K562 (cell line): ENCODE measurements around the gene OGFR. TPM values are rescaled to one million over a fixed set of nuclear protein-coding genes. Genes with fewer than 3 reads are reported as not detected.

Experiments
- ATAC-seq: fragments of 200-7000 bp; cut with Tn5 transposase; 3 replicates; pipeline ENCODE4 v1.9.1; 2020; ENCODE audit warnings: moderate library complexity
- BruUV-seq: library from RNA; stranded (reverse); fragments of 400-500 nt; replicated peaks from 2 replicates; lab custom pipeline; 2021; lab: Mats Ljungman, UMichigan
- CTCF ChIA-PET: fragments of 300-600 bp; formaldehyde crosslinking; extraction: SDS; loops from one replicate; lab custom pipeline; 2021; ENCODE audit warnings: low intra/inter-chr PET ratio; lab: Yijun Ruan, JAX
- POLR2A ChIA-PET: fragments of 300-600, 350-650 bp; sonication (Branson Sonifier 250); formaldehyde crosslinking; extraction: SDS; loops from one replicate; lab custom pipeline; 2021; ENCODE audit warnings: antibody characterized with exemption, inconsistent platforms; lab: Yijun Ruan, JAX
- DNase-seq, 4 experiments: peaks; one replicate each; pipeline versions ENCODE4 v3.0.0 to v3.0.0-alpha.2; 2011 to 2018; ENCODE audit warnings: low spot score in 3 of 4, mixed read lengths in 3 of 4; ENCODE audit errors: extremely low read depth in 1 of 4
- FAIRE-seq: peaks from 2 replicates; lab custom pipeline; 2011; peaks lifted over from hg19 to GRCh38; lab: Jason Lieb, UNC
- H2AFZ ChIP-seq: 2 replicates; pipeline ENCODE4 v1.6.0; 2011; ENCODE audit warnings: low read depth, low read length, control low read depth, inconsistent platforms
- H3K27ac ChIP-seq: fragments of 200-600 bp; 3 replicates; pipeline ENCODE4 v1.8.0; 2011; ENCODE audit warnings: low read depth, mild to moderate bottlenecking, control low read depth, inconsistent platforms, low read length, moderate library complexity, mixed read lengths; ENCODE audit errors: extremely low read depth
- H3K27me3 ChIP-seq, 2 experiments: fragments of 300-600 bp in 1 of 2; 2 replicates in 1 of 2; 3 replicates in 1 of 2; pipeline versions ENCODE4 v1.6.0 to v1.8.0; 2011; ENCODE audit warnings: inconsistent platforms in 2 of 2, low read length in 2 of 2, mild to moderate bottlenecking in 1 of 2, mixed read lengths in 1 of 2, moderate library complexity in 1 of 2; ENCODE audit not compliant: control insufficient read depth in 2 of 2, insufficient read depth in 2 of 2
- H3K36me3 ChIP-seq: fragments of 300-600 bp; 3 replicates; pipeline ENCODE4 v1.8.0; 2011; ENCODE audit warnings: mild to moderate bottlenecking, low read length, inconsistent platforms; ENCODE audit not compliant: control insufficient read depth, insufficient read depth
- H3K4me1 ChIP-seq, 2 experiments: fragments of 200-600 bp in 1 of 2; replicated peaks in 1 of 2; 2 replicates in 1 of 2; 3 replicates in 1 of 2; pipeline versions ENCODE4 v1.5.1 to v1.8.0; 2011; ENCODE audit warnings: inconsistent platforms in 2 of 2, low read length in 2 of 2, mild to moderate bottlenecking in 1 of 2, mixed read lengths in 1 of 2, moderate library complexity in 1 of 2; ENCODE audit not compliant: control insufficient read depth in 2 of 2, insufficient read depth in 2 of 2
- H3K4me2 ChIP-seq: 2 replicates; pipeline ENCODE4 v1.6.1; 2011; ENCODE audit warnings: low read length, control low read depth, inconsistent platforms, mixed read lengths; ENCODE audit not compliant: insufficient read depth
- H3K4me3 ChIP-seq: fragments of 200-600 bp; sonication (generic), shearing (Covaris generic); 2 replicates; pipeline ENCODE4 v1.5.1; 2016; ENCODE audit warnings: control low read depth, inconsistent platforms
- H3K79me2 ChIP-seq: fragments of 200-600 bp; 3 replicates; pipeline ENCODE4 v1.8.0; 2011; ENCODE audit warnings: low read length, inconsistent platforms; ENCODE audit not compliant: control insufficient read depth, insufficient read depth
- H3K9ac ChIP-seq, 2 experiments: 2 replicates each; pipeline versions ENCODE4 v1.6.0 to v1.6.1; 2011; ENCODE audit warnings: low read depth in 2 of 2, low read length in 2 of 2, control low read depth in 1 of 2, inconsistent platforms in 1 of 2, mild to moderate bottlenecking in 1 of 2, mixed read lengths in 1 of 2; ENCODE audit not compliant: insufficient read depth in 1 of 2
- H3K9me1 ChIP-seq: one replicate; pipeline ENCODE4 v1.6.0; 2011; ENCODE audit warnings: inconsistent platforms, mild to moderate bottlenecking, low read length, moderate library complexity; ENCODE audit not compliant: control insufficient read depth, insufficient read depth
- H3K9me3 ChIP-seq: replicated peaks from 2 replicates; pipeline ENCODE4 v1.5.1; 2011; ENCODE audit warnings: low read depth, low read length, inconsistent platforms; ENCODE audit not compliant: control insufficient read depth, insufficient read depth
- H4K20me1 ChIP-seq: replicated peaks from 2 replicates; pipeline ENCODE4 v1.6.1; 2011; ENCODE audit warnings: low read length, inconsistent platforms, mixed read lengths; ENCODE audit not compliant: control insufficient read depth, insufficient read depth
- ASH1L ChIP-seq: fragments of 450-650 bp; IDR thresholded peaks from 2 replicates; pipeline ENCODE4 v1.6.1; 2018; ENCODE audit warnings: borderline replicate concordance, mild to moderate bottlenecking, low read depth; ENCODE audit not compliant: partially characterized antibody
- BCOR ChIP-seq: fragments of 450-650 bp; IDR thresholded peaks from 2 replicates; pipeline ENCODE4 v1.6.1; 2016
- DPF2 ChIP-seq: fragments of 450-650 bp; IDR thresholded peaks from 2 replicates; pipeline ENCODE4 v1.6.1; 2016
- ETV5 ChIP-seq: sonication (generic); formaldehyde crosslinking; IDR thresholded peaks from 2 replicates; pipeline ENCODE4 v1.4.0; 2020; ENCODE audit warnings: low read depth, mild to moderate bottlenecking, missing genetic modification reagents
- POLR2AphosphoS5 ChIP-seq: IDR thresholded peaks from 2 replicates; pipeline ENCODE4 v1.6.1; 2011; ENCODE audit warnings: mild to moderate bottlenecking, low read depth, low read length, moderate library complexity; ENCODE audit not compliant: control insufficient read depth, insufficient read depth
- RBM39 ChIP-seq: fragments of 200-400 bp; formaldehyde crosslinking; optimal IDR thresholded peaks from 2 replicates; pipeline ENCODE3; 2018; ENCODE audit warnings: low read depth, low read length
- SIX5 ChIP-seq, 2 experiments: IDR thresholded peaks; 2 replicates each; pipeline ENCODE4 v1.6.1; 2011; ENCODE audit warnings: low read length in 2 of 2, borderline replicate concordance in 1 of 2, low read depth in 1 of 2, mild to moderate bottlenecking in 1 of 2, moderate library complexity in 1 of 2; ENCODE audit not compliant: insufficient read depth in 1 of 2
- U2AF1 ChIP-seq: fragments of 200-400 bp; formaldehyde crosslinking; optimal IDR thresholded peaks from 2 replicates; pipeline ENCODE3; 2017; ENCODE audit warnings: mild to moderate bottlenecking, low read depth, low read length, moderate library complexity
- ZFP36 ChIP-seq: fragments of 150-350 bp; IDR thresholded peaks from 2 replicates; pipeline ENCODE4 v1.6.1; 2018; ENCODE audit warnings: low read length, low read depth; ENCODE audit not compliant: partially characterized antibody
- ZNF23 ChIP-seq: fragments of 250-450 bp; sonication (Bioruptor Pico); IDR thresholded peaks from 2 replicates; pipeline ENCODE4 v1.4.0; 2020; ENCODE audit warnings: mild to moderate bottlenecking
- WGBS: fragments of 100-300 bp; shearing (Covaris generic); methylation state at CpG from one replicate; pipeline ENCODE4 v1.1.6; 2016; ENCODE audit warnings: low coverage, mixed read lengths; ENCODE audit not compliant: insufficient coverage; ENCODE audit errors: missing lambda C conversion rate; 5-methylcytosine and 5-hydroxymethylcytosine counted together
- in situ Hi-C: fragments of 300-500 bp; cut with MboI; formaldehyde crosslinking; loops from 4 replicates; pipeline ENCODE4 v1.15.0; 2018; ENCODE audit warnings: inconsistent platforms, mixed read lengths
- intact Hi-C: fragments of 100-400 bp; cut with micrococcal nuclease; formaldehyde crosslinking; loops from 2 replicates; pipeline ENCODE4 v1.14.2; 2022
- polyA plus RNA-seq, 8 experiments: library from polyadenylated mRNA; depleted of rRNA in 4 of 8; stranded (reverse) in 5 of 8; unstranded in 3 of 8; fragments of >200 nt; fragmentation: Nextera tagmentation in 2 of 8; fragmentation: Illumina TruSeq in 1 of 8; extraction: Ambion mirVana in 2 of 8; extraction: Trizol in 1 of 8; gene quantifications; 2 replicates each; pipeline versions ENCODE4 v1.2.1 to v1.2.3, GENCODE V29; 2011 to 2014; ENCODE audit warnings: inconsistent platforms in 1 of 8, missing spikeins in 1 of 8
- total RNA-seq, 7 experiments: library from RNA; depleted of rRNA in 6 of 7; stranded (reverse); fragments of >200 nt in 6 of 7; fragmentation: Illumina TruSeq in 2 of 7; extraction: Trizol in 2 of 7; gene quantifications; 2 replicates each; pipeline versions ENCODE4 v1.2.1 to v1.2.3, GENCODE V29; 2011 to 2021; ENCODE audit warnings: low replicate concordance in 1 of 7
- TF ChIP-seq, protein P1 (sequence below): IDR thresholded peaks from 3 replicates; pipeline ENCODE4 v1.6.1; 2011; ENCODE audit warnings: borderline replicate concordance, mild to moderate bottlenecking, moderate library complexity; ENCODE audit not compliant: insufficient read length; ENCODE audit errors: extremely low read depth
- TF ChIP-seq, protein P2 (sequence below): fragments of 250-450 bp; sonication (Bioruptor Pico); IDR thresholded peaks from 2 replicates; pipeline ENCODE4 v1.8.0; 2022; ENCODE audit warnings: moderate library complexity, mild to moderate bottlenecking, inconsistent platforms

The OGFR gene
- total and polyA plus RNA-seq, 9 of the 15 experiments (the other 6 are each of a cell fraction or from before 2014, with no cell fraction given), result 0.39 to 56.3 (median 17.5) TPM

GRCh38 chr20:62763404-62763803, 41.2 kb upstream of the OGFR start (continued):
- TF ChIP-seq, protein P1, sequence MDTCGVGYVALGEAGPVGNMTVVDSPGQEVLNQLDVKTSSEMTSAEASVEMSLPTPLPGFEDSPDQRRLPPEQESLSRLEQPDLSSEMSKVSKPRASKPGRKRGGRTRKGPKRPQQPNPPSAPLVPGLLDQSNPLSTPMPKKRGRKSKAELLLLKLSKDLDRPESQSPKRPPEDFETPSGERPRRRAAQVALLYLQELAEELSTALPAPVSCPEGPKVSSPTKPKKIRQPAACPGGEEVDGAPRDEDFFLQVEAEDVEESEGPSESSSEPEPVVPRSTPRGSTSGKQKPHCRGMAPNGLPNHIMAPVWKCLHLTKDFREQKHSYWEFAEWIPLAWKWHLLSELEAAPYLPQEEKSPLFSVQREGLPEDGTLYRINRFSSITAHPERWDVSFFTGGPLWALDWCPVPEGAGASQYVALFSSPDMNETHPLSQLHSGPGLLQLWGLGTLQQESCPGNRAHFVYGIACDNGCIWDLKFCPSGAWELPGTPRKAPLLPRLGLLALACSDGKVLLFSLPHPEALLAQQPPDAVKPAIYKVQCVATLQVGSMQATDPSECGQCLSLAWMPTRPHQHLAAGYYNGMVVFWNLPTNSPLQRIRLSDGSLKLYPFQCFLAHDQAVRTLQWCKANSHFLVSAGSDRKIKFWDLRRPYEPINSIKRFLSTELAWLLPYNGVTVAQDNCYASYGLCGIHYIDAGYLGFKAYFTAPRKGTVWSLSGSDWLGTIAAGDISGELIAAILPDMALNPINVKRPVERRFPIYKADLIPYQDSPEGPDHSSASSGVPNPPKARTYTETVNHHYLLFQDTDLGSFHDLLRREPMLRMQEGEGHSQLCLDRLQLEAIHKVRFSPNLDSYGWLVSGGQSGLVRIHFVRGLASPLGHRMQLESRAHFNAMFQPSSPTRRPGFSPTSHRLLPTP, result peak; percentile 49
- TF ChIP-seq BCOR, result peak; percentile 89

DNA sequence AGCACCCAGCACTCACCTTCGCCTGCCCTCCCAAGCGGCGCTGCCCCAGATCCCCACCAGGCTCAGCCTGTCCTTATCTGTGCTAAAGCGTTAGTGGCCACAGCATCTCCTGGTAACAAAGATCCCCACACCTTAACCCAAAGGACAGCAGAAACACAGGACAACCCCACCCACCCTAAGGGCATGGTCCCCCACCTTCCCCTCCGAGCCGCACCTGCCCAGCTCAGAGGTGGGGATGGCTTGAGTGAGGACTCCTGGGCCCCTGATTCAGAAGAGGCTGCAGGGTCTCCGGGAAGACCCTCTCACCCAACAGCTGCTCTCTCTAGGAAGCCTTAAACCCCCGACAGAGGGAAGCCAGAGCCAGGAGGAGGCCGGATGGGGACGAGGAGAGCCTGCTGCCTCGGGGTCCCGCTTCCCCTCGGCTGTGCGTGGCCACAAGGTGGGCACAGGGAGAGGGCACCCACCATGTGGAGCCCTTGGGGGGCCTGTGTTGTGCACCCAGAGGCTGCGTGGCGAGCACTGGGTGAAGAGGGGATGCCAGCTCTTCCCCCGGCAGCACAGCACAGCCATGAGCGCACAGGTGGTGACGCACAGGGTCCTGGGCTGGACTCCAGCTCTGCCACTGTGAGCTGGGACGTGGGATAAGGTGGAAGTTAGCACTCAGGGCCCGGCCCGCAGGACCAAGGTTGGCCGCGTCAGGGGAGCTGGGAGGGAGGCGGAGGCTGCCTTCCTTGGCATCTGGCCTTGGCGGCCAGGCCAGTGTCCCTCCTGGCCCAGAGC, 40.3 kb upstream of the OGFR start:
- Histone ChIP-seq H3K4me1 (peaks cover 0 to 42% of the 10 kb centered on the region in 2 experiments; a peak in 4 of 5 replicates), H3K9me1 (peaks cover 4% of the 10 kb centered on the region), H3K79me2 (no peaks in the 10 kb centered on the region), H3K9me3 (no peaks in the 10 kb centered on the region), H3K4me3 (no peak overlapping the region), H2AFZ (no peak overlapping the region), H3K27me3 (peaks cover 0 to 18% of the 10 kb centered on the region in 2 experiments; a peak in 3 of 5 replicates), H3K9ac (no peak overlapping the region; a peak in 1 of 4 replicates), H3K27ac (no peak overlapping the region), H3K4me2 (no peak overlapping the region), H3K36me3 (no peaks in the 10 kb centered on the region), H4K20me1 (peaks cover 16% of the 10 kb centered on the region)
- no peak for FAIRE-seq
- no peak for ATAC-seq
- POLR2A ChIA-PET, result interaction anchor here (0.6 to 1.5 kb wide), 3 partner anchors 10 to 58 kb away, joined by 3 read pairs; no protein-coding TSS in a partner anchor
- DNase-seq, result no peak
- no TSS peak for BruUV-seq
- CTCF ChIA-PET, result no interaction called here
- in situ Hi-C loops, result no loop called here
- intact Hi-C loops, result no loop called here
- 31% methylated on average over 20 of the region's 26 CpGs for WGBS
- TF ChIP-seq U2AF1 (no peak), ZNF23 (no peak), ASH1L (no peak), ZFP36 (no peak), ETV5 (CRISPR knock-in tag) (no peak), RBM39 (no peak), SIX5 (IDR thresholded peaks at IDR 0.05; ENCODE audit: borderline replicate concordance in 1 of 2, insufficient read depth in 1 of 2, low read depth in 1 of 2, low read length in 2 of 2) (no peak), DPF2 (no peak), POLR2AphosphoS5 (no peak)
- TF ChIP-seq, protein P2, sequence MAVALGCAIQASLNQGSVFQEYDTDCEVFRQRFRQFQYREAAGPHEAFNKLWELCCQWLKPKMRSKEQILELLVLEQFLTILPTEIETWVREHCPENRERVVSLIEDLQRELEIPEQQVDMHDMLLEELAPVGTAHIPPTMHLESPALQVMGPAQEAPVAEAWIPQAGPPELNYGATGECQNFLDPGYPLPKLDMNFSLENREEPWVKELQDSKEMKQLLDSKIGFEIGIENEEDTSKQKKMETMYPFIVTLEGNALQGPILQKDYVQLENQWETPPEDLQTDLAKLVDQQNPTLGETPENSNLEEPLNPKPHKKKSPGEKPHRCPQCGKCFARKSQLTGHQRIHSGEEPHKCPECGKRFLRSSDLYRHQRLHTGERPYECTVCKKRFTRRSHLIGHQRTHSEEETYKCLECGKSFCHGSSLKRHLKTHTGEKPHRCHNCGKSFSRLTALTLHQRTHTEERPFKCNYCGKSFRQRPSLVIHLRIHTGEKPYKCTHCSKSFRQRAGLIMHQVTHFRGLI (CRISPR knock-in tag), result no peak
